Neural cell (in vitro differentiated cells): ENCODE measurements around the gene ZNF804B. TPM values are rescaled to one million over a fixed set of nuclear protein-coding genes. Genes with fewer than 3 reads are reported as not detected.

Experiments used
- H2AFZ ChIP-seq: fragments of 200-600, 300-800 bp; sonication (generic), shearing (Covaris generic); 2 replicates; pipeline ENCODE4 v1.6.0; 2014; ENCODE audit warnings: low read depth, mild to moderate bottlenecking, antibody characterized with exemption, low read length, moderate library complexity
- H3F3A ChIP-seq: fragments of 200-600 bp; shearing (Covaris generic); 2 replicates; pipeline ENCODE4 v1.6.1; 2016; ENCODE audit warnings: mild to moderate bottlenecking, moderate library complexity, mixed read lengths, antibody characterized with exemption, low read length; ENCODE audit not compliant: insufficient read depth, poor library complexity, severe bottlenecking
- H3K27ac ChIP-seq: fragments of 200-600, 300-800 bp; sonication (generic), shearing (Covaris generic); 2 replicates; pipeline ENCODE4 v1.5.1; 2014; ENCODE audit warnings: mild to moderate bottlenecking, low read length, moderate library complexity
- H3K27me3 ChIP-seq: fragments of 300-800, 200-600 bp; sonication (generic), shearing (Covaris generic); 2 replicates; pipeline ENCODE4 v1.6.0; 2014; ENCODE audit warnings: mild to moderate bottlenecking, low read depth, low read length, moderate library complexity; ENCODE audit not compliant: insufficient read depth
- H3K36me3 ChIP-seq: fragments of 300-800, 200-600 bp; sonication (generic), shearing (Covaris generic); 2 replicates; pipeline ENCODE4 v1.5.1; 2014; ENCODE audit warnings: mild to moderate bottlenecking, antibody characterized with exemption, low read length, moderate library complexity; ENCODE audit not compliant: insufficient read depth
- H3K4me2 ChIP-seq: fragments of 300-800, 200-600 bp; sonication (generic), shearing (Covaris generic); 2 replicates; pipeline ENCODE4 v1.6.0; 2014; ENCODE audit warnings: mild to moderate bottlenecking, low read length
- H3K4me3 ChIP-seq: fragments of 300-800, 200-600 bp; sonication (generic), shearing (Covaris generic); 2 replicates; pipeline ENCODE4 v1.5.1; 2014; ENCODE audit warnings: mild to moderate bottlenecking, low read length, moderate library complexity
- H3K79me2 ChIP-seq: fragments of 200-600 bp; shearing (Covaris generic); replicated peaks from 2 replicates; pipeline ENCODE4 v1.6.0; 2014; ENCODE audit warnings: mild to moderate bottlenecking, low read length, moderate library complexity; ENCODE audit not compliant: insufficient read depth
- H3K9ac ChIP-seq: fragments of 300-800, 200-600 bp; sonication (generic), shearing (Covaris generic); 2 replicates; pipeline ENCODE4 v1.6.1; 2016; ENCODE audit warnings: mild to moderate bottlenecking, low read length, mixed read lengths
- H3K9me2 ChIP-seq: fragments of 200-600 bp; shearing (Covaris generic); 2 replicates; pipeline ENCODE4 v1.6.1; 2016; ENCODE audit warnings: mild to moderate bottlenecking, low read length, mixed read lengths; ENCODE audit not compliant: insufficient read depth
- H3K9me3 ChIP-seq: fragments of 200-600, 300-800 bp; sonication (generic), shearing (Covaris generic); 2 replicates; pipeline ENCODE4 v1.6.1; 2016; ENCODE audit warnings: mild to moderate bottlenecking, mixed run types, low read length, moderate library complexity, mixed read lengths
- H4K20me1 ChIP-seq: fragments of 200-600 bp; shearing (Covaris generic); 2 replicates; pipeline ENCODE4 v1.6.1; 2016; ENCODE audit warnings: mild to moderate bottlenecking, mixed run types; ENCODE audit not compliant: insufficient read depth
- EP300 ChIP-seq: fragments of 450-650 bp; conservative IDR thresholded peaks from 2 replicates; pipeline ENCODE4 v1.6.1; 2014; ENCODE audit warnings: antibody characterized with exemption, mild to moderate bottlenecking, moderate library complexity; ENCODE audit not compliant: poor library complexity, severe bottlenecking
- EZH2 ChIP-seq: fragments of 200-600, 300-800 bp; shearing (Covaris generic), sonication (generic); IDR thresholded peaks from 2 replicates; pipeline ENCODE4 v1.6.1; 2014; ENCODE audit warnings: antibody characterized with exemption, low read length, borderline replicate concordance, mild to moderate bottlenecking; ENCODE audit not compliant: insufficient read depth, poor library complexity, severe bottlenecking
- MXI1 ChIP-seq: fragments of 450-650 bp; conservative IDR thresholded peaks from 2 replicates; pipeline ENCODE4 v1.6.1; 2014; ENCODE audit warnings: antibody characterized with exemption, mild to moderate bottlenecking; ENCODE audit not compliant: poor library complexity, severe bottlenecking
- POLR2AphosphoS5 ChIP-seq: IDR thresholded peaks from 2 replicates; pipeline ENCODE4 v1.6.1; 2012
- RAD21 ChIP-seq: fragments of 450-650 bp; conservative IDR thresholded peaks from 2 replicates; pipeline ENCODE4 v1.6.1; 2014; ENCODE audit warnings: antibody characterized with exemption, mild to moderate bottlenecking, moderate library complexity
- REST ChIP-seq: IDR thresholded peaks from 2 replicates; pipeline ENCODE4 v1.6.1; 2012; ENCODE audit warnings: borderline replicate concordance
- SMC3 ChIP-seq: fragments of 450-650 bp; conservative IDR thresholded peaks from 2 replicates; pipeline ENCODE4 v1.6.1; 2014; ENCODE audit warnings: antibody characterized with exemption, mild to moderate bottlenecking, moderate library complexity; ENCODE audit not compliant: poor library complexity
- TAF1 ChIP-seq: IDR thresholded peaks from 2 replicates; pipeline ENCODE4 v1.6.1; 2012; ENCODE audit warnings: low read depth
- polyA plus RNA-seq: library from polyadenylated mRNA; depleted of rRNA; stranded (reverse); fragments of >200 nt; gene quantifications from 2 replicates; pipeline ENCODE4 v1.2.3, GENCODE V29; 2014
- TF ChIP-seq, protein P1 (sequence below): fragments of 450-650 bp; IDR thresholded peaks from 2 replicates; pipeline ENCODE4 v1.5.1; 2014; ENCODE audit warnings: antibody characterized with exemption, mild to moderate bottlenecking, moderate library complexity; ENCODE audit not compliant: poor library complexity, severe bottlenecking

ZNF804B gene
- polyA plus RNA-seq, 1 donor from 2014 or later = 0.37 TPM

DNA sequence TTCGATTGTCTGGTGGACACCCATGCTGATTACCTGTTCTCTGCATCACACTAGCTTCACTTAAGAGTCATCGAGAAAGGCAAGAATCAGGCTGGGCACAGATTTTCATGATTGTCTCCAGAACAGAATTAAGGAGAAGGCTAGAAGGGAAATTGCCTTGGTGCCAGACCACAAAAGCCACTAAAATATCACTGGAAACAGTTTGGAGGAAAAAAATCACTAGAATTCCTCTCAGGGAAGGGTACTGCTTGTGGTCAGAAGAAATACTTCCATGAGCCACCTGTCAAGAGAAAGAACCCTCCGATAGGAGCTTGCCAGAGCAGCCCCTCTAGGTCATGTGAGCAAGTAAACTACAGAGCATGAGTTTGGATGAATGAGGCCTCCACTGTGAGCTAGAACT lies 305.3 kb downstream of the ZNF804B start:
- no peaks in the 10 kb centered on the region for H3K9me2 ChIP-seq

DNA sequence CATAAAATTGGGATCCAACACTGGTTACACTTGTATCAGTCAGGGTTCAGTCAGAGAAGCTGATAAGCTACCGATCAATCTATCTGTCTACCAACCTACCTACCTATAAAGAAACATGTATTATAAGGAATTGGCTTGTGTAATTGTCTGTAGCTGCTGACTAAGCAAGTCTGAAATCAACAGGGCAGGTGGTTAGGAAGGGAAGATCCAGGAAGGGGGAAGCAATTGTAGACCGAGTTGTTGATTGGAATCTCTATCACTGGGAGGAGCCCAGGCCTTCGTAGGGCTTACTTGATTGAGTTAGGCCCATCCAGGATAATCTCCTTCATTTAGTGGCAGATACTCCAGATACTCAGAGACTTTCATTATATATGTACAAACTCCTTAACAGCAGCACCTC lies 307.5 kb downstream of the ZNF804B start:
- Histone ChIP-seq H2AFZ (no peak overlapping the region), H3K4me3 (no peak overlapping the region), H3K27ac (no peak overlapping the region), H3K4me2 (no peak overlapping the region), H3K36me3 (no peaks in the 10 kb centered on the region), H4K20me1 (no peaks in the 10 kb centered on the region), H3K79me2 (no peaks in the 10 kb centered on the region), H3F3A (no peaks in the 10 kb centered on the region), H3K27me3 (no peaks in the 10 kb centered on the region), H3K9me3 (no peaks in the 10 kb centered on the region), H3K9me2 (no peaks in the 10 kb centered on the region), H3K9ac (no peak overlapping the region)
- TF ChIP-seq TAF1 (no peak), POLR2AphosphoS5 (no peak), REST (no peak), EZH2 (no peak), MXI1 (no peak), SMC3 (no peak), RAD21 (no peak)
- TF ChIP-seq, protein P1, sequence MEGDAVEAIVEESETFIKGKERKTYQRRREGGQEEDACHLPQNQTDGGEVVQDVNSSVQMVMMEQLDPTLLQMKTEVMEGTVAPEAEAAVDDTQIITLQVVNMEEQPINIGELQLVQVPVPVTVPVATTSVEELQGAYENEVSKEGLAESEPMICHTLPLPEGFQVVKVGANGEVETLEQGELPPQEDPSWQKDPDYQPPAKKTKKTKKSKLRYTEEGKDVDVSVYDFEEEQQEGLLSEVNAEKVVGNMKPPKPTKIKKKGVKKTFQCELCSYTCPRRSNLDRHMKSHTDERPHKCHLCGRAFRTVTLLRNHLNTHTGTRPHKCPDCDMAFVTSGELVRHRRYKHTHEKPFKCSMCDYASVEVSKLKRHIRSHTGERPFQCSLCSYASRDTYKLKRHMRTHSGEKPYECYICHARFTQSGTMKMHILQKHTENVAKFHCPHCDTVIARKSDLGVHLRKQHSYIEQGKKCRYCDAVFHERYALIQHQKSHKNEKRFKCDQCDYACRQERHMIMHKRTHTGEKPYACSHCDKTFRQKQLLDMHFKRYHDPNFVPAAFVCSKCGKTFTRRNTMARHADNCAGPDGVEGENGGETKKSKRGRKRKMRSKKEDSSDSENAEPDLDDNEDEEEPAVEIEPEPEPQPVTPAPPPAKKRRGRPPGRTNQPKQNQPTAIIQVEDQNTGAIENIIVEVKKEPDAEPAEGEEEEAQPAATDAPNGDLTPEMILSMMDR = no peak

More for the DNA sequence above, 305.3 kb downstream of the ZNF804B start:
- Histone ChIP-seq H2AFZ (no peak overlapping the region), H4K20me1 (no peaks in the 10 kb centered on the region), H3K9ac (no peak overlapping the region), H3K9me3 (no peaks in the 10 kb centered on the region), H3K36me3 (no peaks in the 10 kb centered on the region), H3K27ac (no peak overlapping the region), H3F3A (no peaks in the 10 kb centered on the region), H3K4me3 (no peak overlapping the region), H3K4me2 (no peak overlapping the region), H3K79me2 (no peaks in the 10 kb centered on the region), H3K27me3 (no peaks in the 10 kb centered on the region)
- TF ChIP-seq EP300 (no peak), TAF1 (no peak), REST (no peak), POLR2AphosphoS5 (no peak), MXI1 (no peak), SMC3 (no peak), EZH2 (no peak), RAD21 (no peak)
- TF ChIP-seq, protein P1 = no peak
